AG10803 (cell line): ENCODE results near the gene FAM169A.
"Not testable (repeated sequence)": the region's sequence is repeated elsewhere in the genome, so short reads cannot be mapped to it uniquely, and the experiment has no call there.

ENCODE experiments used
- DNase-seq: peaks from one replicate; pipeline ENCODE4 v3.0.0; 2010; ENCODE audit warnings: low read depth
- H3K4me3 ChIP-seq: 2 replicates; pipeline ENCODE4 v1.5.1; 2011; ENCODE audit warnings: mild to moderate bottlenecking, low read length, control low read depth
- CTCF ChIP-seq: conservative IDR thresholded peaks from 2 replicates; pipeline ENCODE4 v1.5.1; 2011; ENCODE audit warnings: mild to moderate bottlenecking, low read length, control low read depth, inconsistent platforms

FAM169A gene

GRCh38 chr5:74765201-74765600, 101.0 kb downstream of the FAM169A start:
- DNase-seq, result peak; percentile 8
- TF ChIP-seq CTCF, result no peak
- H3K4me3 ChIP-seq, result no peak overlapping the region; the same call in 1 of the 2 replicates

- TF ChIP-seq CTCF, result no peak
- no peak overlapping the region for H3K4me3 ChIP-seq
- DNase-seq, result no peak
Measured at GRCh38 chr5:74763504-74763903, 102.7 kb downstream of the FAM169A start.

GRCh38 chr5:74762599-74762998, 103.6 kb downstream of the FAM169A start:
- no peak overlapping the region for H3K4me3 ChIP-seq
- no peak for TF ChIP-seq CTCF
- peak; percentile 77 for DNase-seq

GRCh38 chr5:74761241-74761640, 104.9 kb downstream of the FAM169A start:
- DNase-seq, result no peak
- no peak overlapping the region for H3K4me3 ChIP-seq
- TF ChIP-seq CTCF, result no peak

- not testable (repeated sequence) for DNase-seq, H3K4me3 ChIP-seq
Measured at GRCh38 chr5:74748742-74749141, 117.4 kb downstream of the FAM169A start.

- TF ChIP-seq CTCF, result no peak
- no peak overlapping the region for H3K4me3 ChIP-seq
- DNase-seq, result no peak
Measured at GRCh38 chr5:74738406-74738805, 127.8 kb downstream of the FAM169A start.

GRCh38 chr5:74736759-74737158, 129.4 kb downstream of the FAM169A start:
- DNase-seq, result no peak
- no peak for TF ChIP-seq CTCF
- H3K4me3 ChIP-seq, result no peak overlapping the region
